Measurements from ENCODE around the gene ACTL6B. TPM values are rescaled to one million over a fixed set of nuclear protein-coding genes. Genes with fewer than 3 reads are reported as not detected.

The ACTL6B gene
- total and polyA plus RNA-seq, 2 of the 13 experiments (the other 11 are each of a cell fraction or from before 2014, with no cell fraction given), result not detected

DNA sequence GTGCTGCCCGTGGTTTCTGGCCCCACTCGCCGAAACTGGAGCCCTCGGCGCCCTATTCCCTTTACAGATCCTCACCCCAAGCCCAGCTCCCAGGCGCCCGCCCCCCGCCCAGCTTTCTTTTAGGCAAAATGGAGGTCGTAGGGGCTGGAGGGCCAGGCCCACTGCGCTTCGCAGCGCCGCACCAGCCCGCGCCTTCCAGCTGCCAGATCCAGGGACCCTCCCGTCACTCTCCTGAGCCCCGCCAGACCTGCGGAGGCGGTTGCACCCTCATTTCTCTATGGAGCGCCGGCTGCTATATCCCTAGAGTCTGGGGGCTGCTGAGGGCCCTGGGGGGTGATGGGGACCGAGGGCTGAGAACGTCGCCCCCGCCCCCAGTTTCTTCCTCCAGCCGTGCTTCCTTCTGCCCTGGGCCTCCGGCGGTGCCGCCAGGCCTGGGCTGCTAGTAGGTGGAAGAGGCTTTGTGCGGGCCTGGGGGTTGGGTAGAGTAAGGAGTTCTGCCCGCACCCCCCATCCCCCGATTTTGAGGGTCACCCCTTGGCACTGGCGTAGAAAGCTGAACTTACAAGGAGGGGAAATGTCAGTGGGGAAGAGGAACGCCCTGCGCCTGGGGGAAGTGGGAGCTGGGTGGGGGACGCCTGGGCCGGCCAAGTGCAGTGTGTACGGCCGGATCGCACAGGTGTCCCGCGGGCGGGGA is 18.3 kb upstream of the ACTL6B start (continued):
- TF ChIP-seq, protein P1, sequence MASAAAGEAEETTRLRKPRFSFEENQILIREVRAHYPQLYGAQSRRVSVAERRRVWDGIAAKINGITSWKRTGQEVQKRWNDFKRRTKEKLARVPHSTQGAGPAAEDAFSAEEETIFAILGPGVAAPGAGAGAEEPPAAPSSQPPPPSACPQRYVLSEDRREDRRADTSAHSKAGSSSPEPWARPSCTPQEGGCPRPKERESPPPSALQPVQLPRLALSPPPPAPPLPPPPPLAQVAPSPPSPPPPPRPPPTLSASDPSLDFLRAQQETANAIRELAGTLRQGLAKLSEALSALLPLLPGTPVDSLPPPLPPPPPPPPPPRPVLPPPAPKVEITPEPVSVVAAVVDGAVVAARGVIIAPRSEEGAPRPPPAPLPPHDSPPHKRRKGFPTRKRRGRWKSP (CRISPR knock-in tag; IDR thresholded peaks at IDR 0.05), result 0 out of 2 replicates have a peak, but pooled peaks have one; percentile 39
- TF ChIP-seq SSRP1 (CRISPR knock-in tag; IDR thresholded peaks at IDR 0.05) (no peak), CCDC6 (CRISPR knock-in tag; IDR thresholded peaks at IDR 0.05) (no peak), GZF1 (CRISPR knock-in tag; IDR thresholded peaks at IDR 0.05) (peak; percentile 74; the same call in 1 of the 2 replicates), SALL2 (CRISPR knock-in tag; IDR thresholded peaks at IDR 0.05) (no peak), ESRRA (CRISPR knock-in tag; IDR thresholded peaks at IDR 0.05; ENCODE audit: low read depth) (no peak), IRX3 (CRISPR knock-in tag; IDR thresholded peaks at IDR 0.05; ENCODE audit: borderline replicate concordance, low read depth) (peak; percentile 15; the same call in 1 of the 2 replicates), SRF (IDR thresholded peaks at IDR 0.05; ENCODE audit: low read depth, low read length) (no peak), HOXA7 (CRISPR knock-in tag; IDR thresholded peaks at IDR 0.05) (no peak), ZNF558 (CRISPR knock-in tag; IDR thresholded peaks at IDR 0.05; ENCODE audit: borderline replicate concordance) (peak; percentile 16; the same call in 1 of the 2 replicates), SAFB2 (CRISPR knock-in tag; IDR thresholded peaks at IDR 0.05; ENCODE audit: borderline replicate concordance, low read depth) (0 out of 2 replicates have a peak, but pooled peaks have one; percentile 3)
- TF ChIP-seq, protein P2, sequence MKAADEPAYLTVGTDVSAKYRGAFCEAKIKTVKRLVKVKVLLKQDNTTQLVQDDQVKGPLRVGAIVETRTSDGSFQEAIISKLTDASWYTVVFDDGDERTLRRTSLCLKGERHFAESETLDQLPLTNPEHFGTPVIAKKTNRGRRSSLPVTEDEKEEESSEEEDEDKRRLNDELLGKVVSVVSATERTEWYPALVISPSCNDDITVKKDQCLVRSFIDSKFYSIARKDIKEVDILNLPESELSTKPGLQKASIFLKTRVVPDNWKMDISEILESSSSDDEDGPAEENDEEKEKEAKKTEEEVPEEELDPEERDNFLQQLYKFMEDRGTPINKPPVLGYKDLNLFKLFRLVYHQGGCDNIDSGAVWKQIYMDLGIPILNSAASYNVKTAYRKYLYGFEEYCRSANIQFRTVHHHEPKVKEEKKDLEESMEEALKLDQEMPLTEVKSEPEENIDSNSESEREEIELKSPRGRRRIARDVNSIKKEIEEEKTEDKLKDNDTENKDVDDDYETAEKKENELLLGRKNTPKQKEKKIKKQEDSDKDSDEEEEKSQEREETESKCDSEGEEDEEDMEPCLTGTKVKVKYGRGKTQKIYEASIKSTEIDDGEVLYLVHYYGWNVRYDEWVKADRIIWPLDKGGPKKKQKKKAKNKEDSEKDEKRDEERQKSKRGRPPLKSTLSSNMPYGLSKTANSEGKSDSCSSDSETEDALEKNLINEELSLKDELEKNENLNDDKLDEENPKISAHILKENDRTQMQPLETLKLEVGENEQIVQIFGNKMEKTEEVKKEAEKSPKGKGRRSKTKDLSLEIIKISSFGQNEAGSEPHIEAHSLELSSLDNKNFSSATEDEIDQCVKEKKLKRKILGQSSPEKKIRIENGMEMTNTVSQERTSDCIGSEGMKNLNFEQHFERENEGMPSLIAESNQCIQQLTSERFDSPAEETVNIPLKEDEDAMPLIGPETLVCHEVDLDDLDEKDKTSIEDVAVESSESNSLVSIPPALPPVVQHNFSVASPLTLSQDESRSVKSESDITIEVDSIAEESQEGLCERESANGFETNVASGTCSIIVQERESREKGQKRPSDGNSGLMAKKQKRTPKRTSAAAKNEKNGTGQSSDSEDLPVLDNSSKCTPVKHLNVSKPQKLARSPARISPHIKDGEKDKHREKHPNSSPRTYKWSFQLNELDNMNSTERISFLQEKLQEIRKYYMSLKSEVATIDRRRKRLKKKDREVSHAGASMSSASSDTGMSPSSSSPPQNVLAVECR (CRISPR knock-in tag; IDR thresholded peaks at IDR 0.05; ENCODE audit: borderline replicate concordance), result 0 out of 2 replicates have a peak, but pooled peaks have one; percentile 8
- TF ChIP-seq, protein P3, sequence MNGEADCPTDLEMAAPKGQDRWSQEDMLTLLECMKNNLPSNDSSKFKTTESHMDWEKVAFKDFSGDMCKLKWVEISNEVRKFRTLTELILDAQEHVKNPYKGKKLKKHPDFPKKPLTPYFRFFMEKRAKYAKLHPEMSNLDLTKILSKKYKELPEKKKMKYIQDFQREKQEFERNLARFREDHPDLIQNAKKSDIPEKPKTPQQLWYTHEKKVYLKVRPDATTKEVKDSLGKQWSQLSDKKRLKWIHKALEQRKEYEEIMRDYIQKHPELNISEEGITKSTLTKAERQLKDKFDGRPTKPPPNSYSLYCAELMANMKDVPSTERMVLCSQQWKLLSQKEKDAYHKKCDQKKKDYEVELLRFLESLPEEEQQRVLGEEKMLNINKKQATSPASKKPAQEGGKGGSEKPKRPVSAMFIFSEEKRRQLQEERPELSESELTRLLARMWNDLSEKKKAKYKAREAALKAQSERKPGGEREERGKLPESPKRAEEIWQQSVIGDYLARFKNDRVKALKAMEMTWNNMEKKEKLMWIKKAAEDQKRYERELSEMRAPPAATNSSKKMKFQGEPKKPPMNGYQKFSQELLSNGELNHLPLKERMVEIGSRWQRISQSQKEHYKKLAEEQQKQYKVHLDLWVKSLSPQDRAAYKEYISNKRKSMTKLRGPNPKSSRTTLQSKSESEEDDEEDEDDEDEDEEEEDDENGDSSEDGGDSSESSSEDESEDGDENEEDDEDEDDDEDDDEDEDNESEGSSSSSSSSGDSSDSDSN (CRISPR knock-in tag; IDR thresholded peaks at IDR 0.05), result peak; percentile 49; the same call in 1 of the 2 replicates
